GM21619 (cell line): ENCODE measurements around the gene WFDC5.
"Not testable (repeated sequence)": the region's sequence is repeated elsewhere in the genome, so short reads cannot be mapped to it uniquely, and the experiment has no call there.

Experiments
- ATAC-seq: cut with Tn5 transposase; IDR thresholded peaks from one replicate; pipeline ENCODE4 v1.9.1; 2021; ENCODE audit not compliant: unreplicated experiment

Gene WFDC5

GRCh38 chr20:45114465-45115385, at the start of gene WFDC5:
Gene WFDC5, minus strand, starts transcription at chr20:45115174. Its CDS starts 91 bp downstream, at chr20:45115083.
- no peak for ATAC-seq

GRCh38 chr20:45163083-45163803, 48.3 kb upstream of the WFDC5 start:
- ATAC-seq = no peak

- ATAC-seq = no peak
These were observed 43.0 kb upstream of the WFDC5 start for GRCh38 chr20:45157962-45158361.

- no peak for ATAC-seq
These were observed 41.7 kb upstream of the WFDC5 start for GRCh38 chr20:45156713-45157112.

GRCh38 chr20:45154794-45155193, 39.8 kb upstream of the WFDC5 start:
- not testable (repeated sequence) for ATAC-seq

GRCh38 chr20:45154183-45154582, 39.2 kb upstream of the WFDC5 start:
- ATAC-seq = no peak

- ATAC-seq = no peak
These were observed 38.8 kb upstream of the WFDC5 start for GRCh38 chr20:45153752-45154151.

GRCh38 chr20:45153147-45153546, 38.2 kb upstream of the WFDC5 start:
- ATAC-seq = no peak

GRCh38 chr20:45152405-45152804, 37.4 kb upstream of the WFDC5 start:
- no peak for ATAC-seq

- no peak for ATAC-seq
These were observed 34.1 kb upstream of the WFDC5 start for GRCh38 chr20:45149062-45149461.

- ATAC-seq = no peak
These were observed 25.9 kb upstream of the WFDC5 start for GRCh38 chr20:45140836-45141235.

- not testable (repeated sequence) for ATAC-seq
These were observed 24.9 kb upstream of the WFDC5 start for GRCh38 chr20:45139733-45140375.

- ATAC-seq = no peak
These were observed 23.8 kb upstream of the WFDC5 start for GRCh38 chr20:45138561-45139300.

GRCh38 chr20:45136911-45137310, 21.9 kb upstream of the WFDC5 start:
- ATAC-seq = no peak

- no peak for ATAC-seq
These were observed 13.1 kb upstream of the WFDC5 start for GRCh38 chr20:45128099-45128498.

- ATAC-seq = no peak
These were observed 9.4 kb upstream of the WFDC5 start, which contains the start of gene WFDC12 for GRCh38 chr20:45124365-45124764. Gene WFDC12, minus strand, starts transcription at chr20:45124465. Its CDS starts 18 bp downstream, at chr20:45124447.

- no peak for ATAC-seq
These were observed 6.4 kb upstream of the WFDC5 start for GRCh38 chr20:45121388-45121787.

GRCh38 chr20:45119556-45120266, 4.7 kb upstream of the WFDC5 start:
- ATAC-seq = no peak

GRCh38 chr20:45118028-45118427, 3.1 kb upstream of the WFDC5 start:
- no peak for ATAC-seq

GRCh38 chr20:45117581-45117980, 2.6 kb upstream of the WFDC5 start:
- no peak for ATAC-seq
